Measurements from ENCODE around the gene TFPI.
"Not testable (repeated sequence)": the region's sequence is repeated elsewhere in the genome, so short reads cannot be mapped to it uniquely, and the experiment has no call there.

DNA sequence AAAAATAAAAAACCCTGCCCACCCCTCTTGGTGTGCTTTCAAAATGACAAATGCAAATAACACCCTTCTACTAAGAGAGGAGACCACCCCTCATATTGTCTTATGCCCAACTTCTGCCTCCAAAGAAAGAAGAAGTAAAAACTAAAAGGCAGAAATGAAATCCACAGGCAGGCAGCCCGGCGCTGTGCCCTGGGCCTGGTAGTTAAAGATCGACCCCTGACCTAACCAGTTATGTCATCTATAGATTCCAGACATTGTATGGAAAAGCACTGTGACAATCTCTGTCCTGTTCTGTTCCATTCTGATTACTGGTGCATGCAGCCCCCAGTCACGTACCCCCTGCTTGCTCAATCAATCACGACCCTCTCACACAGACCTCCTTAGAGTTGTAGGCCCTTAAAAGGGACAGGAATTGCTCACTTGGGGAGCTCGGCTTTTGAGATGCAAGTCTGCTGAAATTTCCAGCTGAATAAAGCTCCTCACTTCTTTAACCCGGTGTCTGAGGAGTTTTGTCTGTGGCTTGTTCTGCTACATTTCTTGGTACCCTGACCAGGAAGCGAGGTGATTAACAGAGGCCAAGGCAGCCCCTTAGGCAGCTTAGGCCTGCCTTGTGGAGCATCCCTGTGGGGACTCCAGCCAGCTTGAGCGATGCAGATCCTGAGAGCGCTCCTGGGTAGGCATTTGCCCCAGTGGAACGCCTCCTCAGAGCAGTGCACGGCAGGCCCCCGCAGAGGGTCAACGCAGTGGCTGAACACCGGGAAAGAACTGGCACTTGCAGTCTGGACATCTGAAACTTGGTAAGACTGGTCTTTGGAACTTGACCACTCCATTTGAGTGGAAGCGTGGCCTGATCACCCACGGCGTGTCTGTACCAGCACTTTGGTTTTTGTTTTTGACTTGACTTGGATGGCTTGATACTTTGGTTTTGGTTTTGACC, 43.5 kb downstream of the TFPI start:
- TF ChIP-seq, protein P1, sequence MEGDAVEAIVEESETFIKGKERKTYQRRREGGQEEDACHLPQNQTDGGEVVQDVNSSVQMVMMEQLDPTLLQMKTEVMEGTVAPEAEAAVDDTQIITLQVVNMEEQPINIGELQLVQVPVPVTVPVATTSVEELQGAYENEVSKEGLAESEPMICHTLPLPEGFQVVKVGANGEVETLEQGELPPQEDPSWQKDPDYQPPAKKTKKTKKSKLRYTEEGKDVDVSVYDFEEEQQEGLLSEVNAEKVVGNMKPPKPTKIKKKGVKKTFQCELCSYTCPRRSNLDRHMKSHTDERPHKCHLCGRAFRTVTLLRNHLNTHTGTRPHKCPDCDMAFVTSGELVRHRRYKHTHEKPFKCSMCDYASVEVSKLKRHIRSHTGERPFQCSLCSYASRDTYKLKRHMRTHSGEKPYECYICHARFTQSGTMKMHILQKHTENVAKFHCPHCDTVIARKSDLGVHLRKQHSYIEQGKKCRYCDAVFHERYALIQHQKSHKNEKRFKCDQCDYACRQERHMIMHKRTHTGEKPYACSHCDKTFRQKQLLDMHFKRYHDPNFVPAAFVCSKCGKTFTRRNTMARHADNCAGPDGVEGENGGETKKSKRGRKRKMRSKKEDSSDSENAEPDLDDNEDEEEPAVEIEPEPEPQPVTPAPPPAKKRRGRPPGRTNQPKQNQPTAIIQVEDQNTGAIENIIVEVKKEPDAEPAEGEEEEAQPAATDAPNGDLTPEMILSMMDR (IDR thresholded peaks at IDR 0.05) = not testable (repeated sequence)
- not testable (repeated sequence) for TF ChIP-seq MAFK (IDR thresholded peaks at IDR 0.05; ENCODE audit: partially characterized antibody); RAD21 (conservative IDR thresholded peaks at IDR 0.05 in 1 of 2, IDR thresholded peaks at IDR 0.05 in 1 of 2); EP300 (IDR thresholded peaks at IDR 0.05); JUNB (IDR thresholded peaks at IDR 0.05); POLR2A (IDR thresholded peaks at IDR 0.05; ENCODE audit: low read length); EHMT2 (IDR thresholded peaks at IDR 0.05; ENCODE audit: low read depth); CEBPB (IDR thresholded peaks at IDR 0.05)
- TF ChIP-seq, protein P2, sequence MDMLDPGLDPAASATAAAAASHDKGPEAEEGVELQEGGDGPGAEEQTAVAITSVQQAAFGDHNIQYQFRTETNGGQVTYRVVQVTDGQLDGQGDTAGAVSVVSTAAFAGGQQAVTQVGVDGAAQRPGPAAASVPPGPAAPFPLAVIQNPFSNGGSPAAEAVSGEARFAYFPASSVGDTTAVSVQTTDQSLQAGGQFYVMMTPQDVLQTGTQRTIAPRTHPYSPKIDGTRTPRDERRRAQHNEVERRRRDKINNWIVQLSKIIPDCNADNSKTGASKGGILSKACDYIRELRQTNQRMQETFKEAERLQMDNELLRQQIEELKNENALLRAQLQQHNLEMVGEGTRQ (IDR thresholded peaks at IDR 0.05) = not testable (repeated sequence)
- TF ChIP-seq, protein P3, sequence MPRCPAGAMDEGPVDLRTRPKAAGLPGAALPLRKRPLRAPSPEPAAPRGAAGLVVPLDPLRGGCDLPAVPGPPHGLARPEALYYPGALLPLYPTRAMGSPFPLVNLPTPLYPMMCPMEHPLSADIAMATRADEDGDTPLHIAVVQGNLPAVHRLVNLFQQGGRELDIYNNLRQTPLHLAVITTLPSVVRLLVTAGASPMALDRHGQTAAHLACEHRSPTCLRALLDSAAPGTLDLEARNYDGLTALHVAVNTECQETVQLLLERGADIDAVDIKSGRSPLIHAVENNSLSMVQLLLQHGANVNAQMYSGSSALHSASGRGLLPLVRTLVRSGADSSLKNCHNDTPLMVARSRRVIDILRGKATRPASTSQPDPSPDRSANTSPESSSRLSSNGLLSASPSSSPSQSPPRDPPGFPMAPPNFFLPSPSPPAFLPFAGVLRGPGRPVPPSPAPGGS (IDR thresholded peaks at IDR 0.05) = not testable (repeated sequence)
- TF ChIP-seq, protein P4, sequence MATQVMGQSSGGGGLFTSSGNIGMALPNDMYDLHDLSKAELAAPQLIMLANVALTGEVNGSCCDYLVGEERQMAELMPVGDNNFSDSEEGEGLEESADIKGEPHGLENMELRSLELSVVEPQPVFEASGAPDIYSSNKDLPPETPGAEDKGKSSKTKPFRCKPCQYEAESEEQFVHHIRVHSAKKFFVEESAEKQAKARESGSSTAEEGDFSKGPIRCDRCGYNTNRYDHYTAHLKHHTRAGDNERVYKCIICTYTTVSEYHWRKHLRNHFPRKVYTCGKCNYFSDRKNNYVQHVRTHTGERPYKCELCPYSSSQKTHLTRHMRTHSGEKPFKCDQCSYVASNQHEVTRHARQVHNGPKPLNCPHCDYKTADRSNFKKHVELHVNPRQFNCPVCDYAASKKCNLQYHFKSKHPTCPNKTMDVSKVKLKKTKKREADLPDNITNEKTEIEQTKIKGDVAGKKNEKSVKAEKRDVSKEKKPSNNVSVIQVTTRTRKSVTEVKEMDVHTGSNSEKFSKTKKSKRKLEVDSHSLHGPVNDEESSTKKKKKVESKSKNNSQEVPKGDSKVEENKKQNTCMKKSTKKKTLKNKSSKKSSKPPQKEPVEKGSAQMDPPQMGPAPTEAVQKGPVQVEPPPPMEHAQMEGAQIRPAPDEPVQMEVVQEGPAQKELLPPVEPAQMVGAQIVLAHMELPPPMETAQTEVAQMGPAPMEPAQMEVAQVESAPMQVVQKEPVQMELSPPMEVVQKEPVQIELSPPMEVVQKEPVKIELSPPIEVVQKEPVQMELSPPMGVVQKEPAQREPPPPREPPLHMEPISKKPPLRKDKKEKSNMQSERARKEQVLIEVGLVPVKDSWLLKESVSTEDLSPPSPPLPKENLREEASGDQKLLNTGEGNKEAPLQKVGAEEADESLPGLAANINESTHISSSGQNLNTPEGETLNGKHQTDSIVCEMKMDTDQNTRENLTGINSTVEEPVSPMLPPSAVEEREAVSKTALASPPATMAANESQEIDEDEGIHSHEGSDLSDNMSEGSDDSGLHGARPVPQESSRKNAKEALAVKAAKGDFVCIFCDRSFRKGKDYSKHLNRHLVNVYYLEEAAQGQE (IDR thresholded peaks at IDR 0.05) = not testable (repeated sequence)
- TF ChIP-seq, protein P5, sequence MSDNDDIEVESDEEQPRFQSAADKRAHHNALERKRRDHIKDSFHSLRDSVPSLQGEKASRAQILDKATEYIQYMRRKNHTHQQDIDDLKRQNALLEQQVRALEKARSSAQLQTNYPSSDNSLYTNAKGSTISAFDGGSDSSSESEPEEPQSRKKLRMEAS (IDR thresholded peaks at IDR 0.05) = not testable (repeated sequence)

All from A549 (cell line).